Endothelial cell of umbilical vein (primary cell): ENCODE measurements around the gene PCDH15. TPM values are rescaled to one million over a fixed set of nuclear protein-coding genes. Genes with fewer than 3 reads are reported as not detected.

Experiments
- BruUV-seq: library from RNA; stranded (reverse); fragments of 400-500 nt; replicated peaks from 2 replicates; lab custom pipeline; 2021; lab: Mats Ljungman, UMichigan
- CTCF ChIA-PET: fragments of 300-600, 350-600 bp; sonication (Branson Sonifier 250); formaldehyde crosslinking; loops from one replicate; lab custom pipeline; 2021; ENCODE audit warnings: antibody characterized with exemption, inconsistent platforms; lab: Charles Lee
- POLR2A ChIA-PET: fragments of 300-600, 350-600 bp; sonication (Branson Sonifier 250); formaldehyde crosslinking; loops from one replicate; lab custom pipeline; 2021; ENCODE audit warnings: antibody characterized with exemption, inconsistent platforms; lab: Charles Lee
- DNase-seq: peaks from one replicate; pipeline ENCODE4 v3.0.0-alpha.2; 2011; ENCODE audit warnings: low read depth, low spot score
- FAIRE-seq: peaks from 2 replicates; lab custom pipeline; 2011; peaks lifted over from hg19 to GRCh38; lab: Jason Lieb, UNC
- H2AFZ ChIP-seq: 2 replicates; pipeline ENCODE4 v1.6.0; 2012; ENCODE audit warnings: low read depth, low read length, control low read depth, inconsistent platforms
- H3K27ac ChIP-seq: 2 replicates; pipeline ENCODE4 v1.5.1; 2011; ENCODE audit warnings: low read depth, mild to moderate bottlenecking, control low read depth, low read length, moderate library complexity; ENCODE audit not compliant: insufficient read depth
- H3K27me3 ChIP-seq, 2 experiments: 2 replicates each; pipeline versions ENCODE4 v1.6.0 to v1.6.1; 2011; ENCODE audit warnings: low read length in 2 of 2, mixed read lengths in 1 of 2; ENCODE audit not compliant: control insufficient read depth in 2 of 2, insufficient read depth in 2 of 2
- H3K36me3 ChIP-seq, 2 experiments: 2 replicates in 1 of 2; 3 replicates in 1 of 2; pipeline ENCODE4 v1.5.1; 2011; ENCODE audit warnings: low read length in 2 of 2, mild to moderate bottlenecking in 1 of 2, moderate library complexity in 1 of 2; ENCODE audit not compliant: control insufficient read depth in 2 of 2, insufficient read depth in 2 of 2; ENCODE audit errors: extremely low read depth in 1 of 2
- H3K4me1 ChIP-seq: 3 replicates; pipeline ENCODE4 v1.5.1; 2011; ENCODE audit warnings: mild to moderate bottlenecking, low read length; ENCODE audit not compliant: control insufficient read depth, insufficient read depth; ENCODE audit errors: extremely low read depth
- H3K4me2 ChIP-seq: 2 replicates; pipeline ENCODE4 v1.6.1; 2011; ENCODE audit warnings: low read length, control low read depth, mixed read lengths; ENCODE audit not compliant: insufficient read depth
- H3K4me3 ChIP-seq, 3 experiments: fragments of 200-600 bp in 1 of 3; sonication (generic), shearing (Covaris generic) in 1 of 3; replicated peaks in 1 of 3; 2 replicates each; pipeline ENCODE4 v1.5.1; 2011 to 2016; ENCODE audit warnings: control low read depth in 3 of 3, low read length in 3 of 3, mild to moderate bottlenecking in 2 of 3, inconsistent platforms in 1 of 3, low read depth in 1 of 3, moderate library complexity in 1 of 3; ENCODE audit not compliant: insufficient read depth in 1 of 3
- H3K79me2 ChIP-seq: 2 replicates; pipeline ENCODE4 v1.6.0; 2012; ENCODE audit warnings: low read length, inconsistent platforms; ENCODE audit not compliant: control insufficient read depth, insufficient read depth
- H3K9ac ChIP-seq: replicated peaks from 2 replicates; pipeline ENCODE3; 2011; ENCODE audit warnings: low read length, control low read depth; ENCODE audit not compliant: insufficient read depth; ENCODE audit errors: extremely low read depth
- H3K9me1 ChIP-seq: replicated peaks from 3 replicates; pipeline ENCODE4 v1.6.0; 2011; ENCODE audit warnings: mild to moderate bottlenecking, low read length; ENCODE audit not compliant: control insufficient read depth, insufficient read depth; ENCODE audit errors: extremely low read depth
- H3K9me3 ChIP-seq: replicated peaks from 2 replicates; pipeline ENCODE4 v1.5.1; 2012; ENCODE audit warnings: low read length, inconsistent platforms; ENCODE audit not compliant: control insufficient read depth, insufficient read depth
- H4K20me1 ChIP-seq: replicated peaks from 2 replicates; pipeline ENCODE3; 2011; ENCODE audit warnings: mild to moderate bottlenecking, low read length; ENCODE audit not compliant: control insufficient read depth, insufficient read depth; ENCODE audit errors: extremely low read depth
- EZH2 ChIP-seq: IDR thresholded peaks from 2 replicates; pipeline ENCODE4 v1.6.1; 2012; ENCODE audit warnings: borderline replicate concordance, low read depth, mild to moderate bottlenecking, moderate library complexity, low read length, inconsistent platforms; ENCODE audit not compliant: severe bottlenecking
- FOS ChIP-seq: IDR thresholded peaks from 2 replicates; pipeline ENCODE4 v1.6.1; 2011; ENCODE audit warnings: mild to moderate bottlenecking, low read length, moderate library complexity, borderline replicate concordance; ENCODE audit not compliant: insufficient read depth
- GATA2 ChIP-seq: IDR thresholded peaks from 2 replicates; pipeline ENCODE4 v1.7.0; 2011; ENCODE audit warnings: low read depth, mild to moderate bottlenecking, moderate library complexity, mixed read lengths, low read length; ENCODE audit not compliant: insufficient read length, insufficient read depth
- JUN ChIP-seq: IDR thresholded peaks from 2 replicates; pipeline ENCODE4 v1.6.1; 2011; ENCODE audit warnings: borderline replicate concordance, low read depth; ENCODE audit not compliant: insufficient read length, insufficient read depth
- MYC ChIP-seq: IDR thresholded peaks from one replicate; pipeline ENCODE4 v1.6.1; 2011; ENCODE audit warnings: mild to moderate bottlenecking, low read depth, low read length
- POLR2A ChIP-seq: IDR thresholded peaks from 2 replicates; pipeline ENCODE4 v1.6.1; 2012; ENCODE audit warnings: low read depth, mild to moderate bottlenecking, control low read depth, low read length
- POLR2AphosphoS5 ChIP-seq: IDR thresholded peaks from 2 replicates; pipeline ENCODE4 v1.6.1; 2012; ENCODE audit warnings: low read depth, mild to moderate bottlenecking, control low read depth, low read length, moderate library complexity; ENCODE audit not compliant: insufficient read depth
- dilution Hi-C: fragments of 300-500 bp; cut with MboI; formaldehyde crosslinking; loops from one replicate; pipeline ENCODE4 v1.15.0; 2019; ENCODE audit warnings: low sequenced_read_pairs; ENCODE audit not compliant: extremely low pct_ligation_motif_present
- intact Hi-C: fragments of 100-400 bp; cut with micrococcal nuclease; formaldehyde crosslinking; loops from one replicate; pipeline ENCODE4 v1.10.0; 2022
- polyA plus RNA-seq, 4 experiments: library from polyadenylated mRNA; depleted of rRNA in 3 of 4; stranded (reverse) in 3 of 4; unstranded in 1 of 4; fragments of >200 nt; gene quantifications; 2 replicates each; pipeline versions ENCODE4 v1.2.1 to v1.2.3, GENCODE V29; 2011 to 2012; ENCODE audit warnings: missing spikeins in 1 of 4
- total RNA-seq: library from RNA; stranded (reverse); gene quantifications from 2 replicates; pipeline ENCODE4 v1.2.3, GENCODE V29; 2021
- TF ChIP-seq, protein P1 (sequence below): IDR thresholded peaks from 2 replicates; pipeline ENCODE4 v1.6.1; 2011; ENCODE audit not compliant: insufficient read depth, insufficient read length
- TF ChIP-seq, protein P2 (sequence below), 2 donors: IDR thresholded peaks; 1 replicate in 1 of 2; 2 replicates in 1 of 2; pipeline ENCODE4 v1.5.1; 2011; ENCODE audit warnings: low read length in 2 of 2, mild to moderate bottlenecking in 2 of 2, moderate library complexity in 2 of 2, control low read depth in 1 of 2, inconsistent platforms in 1 of 2, low read depth in 1 of 2; ENCODE audit not compliant: insufficient read depth in 1 of 2; ENCODE audit errors: extremely low read depth in 1 of 2

Gene PCDH15
- total and polyA plus RNA-seq, 2 donors (not counting 3 experiments of a cell fraction or from before 2014, with no cell fraction given), result 0.04 TPM; not detected in 1

DNA sequence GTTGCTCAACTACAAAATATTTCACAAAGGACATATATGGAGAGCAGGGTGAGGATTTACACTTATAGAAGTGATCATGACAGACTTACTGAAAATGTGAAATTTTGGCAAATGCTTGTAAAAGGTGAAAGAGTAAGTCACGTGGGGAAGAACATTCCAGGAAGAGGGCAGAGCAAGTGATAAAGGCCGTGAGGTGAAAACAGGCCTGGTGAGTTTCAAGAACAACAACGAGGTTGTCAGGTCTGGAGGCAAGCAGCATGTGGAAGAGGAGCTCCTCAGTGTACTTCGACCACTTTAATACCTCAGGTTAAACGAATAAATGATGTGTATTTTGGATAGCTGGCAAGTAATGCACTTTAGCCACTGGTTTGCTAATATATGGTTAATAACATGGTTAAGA lies 706.7 kb downstream of the PCDH15 start:
- BruUV-seq, result no TSS peak
- H3K27ac ChIP-seq, result no peak overlapping the region

More for the DNA sequence above, 706.7 kb downstream of the PCDH15 start:
- Histone ChIP-seq H3K36me3 (no peaks in the 10 kb centered on the region), H3K27me3 (no peaks in the 10 kb centered on the region), H3K4me3 (no peak overlapping the region), H3K9me3 (no peaks in the 10 kb centered on the region), H3K9ac (no peak overlapping the region), H2AFZ (no peak overlapping the region), H3K4me2 (no peak overlapping the region), H3K4me1 (no peaks in the 10 kb centered on the region), H3K9me1 (no peaks in the 10 kb centered on the region), H3K79me2 (no peaks in the 10 kb centered on the region), H4K20me1 (no peaks in the 10 kb centered on the region)
- intact Hi-C loops (no loop called here), dilution Hi-C loops (no loop called here)
- ChIA-PET POLR2A (no interaction called here), CTCF (no interaction called here)
- TF ChIP-seq JUN (no peak), MYC (no peak), POLR2AphosphoS5 (no peak), EZH2 (no peak), POLR2A (no peak), GATA2 (no peak), FOS (no peak)
- TF ChIP-seq, protein P1, sequence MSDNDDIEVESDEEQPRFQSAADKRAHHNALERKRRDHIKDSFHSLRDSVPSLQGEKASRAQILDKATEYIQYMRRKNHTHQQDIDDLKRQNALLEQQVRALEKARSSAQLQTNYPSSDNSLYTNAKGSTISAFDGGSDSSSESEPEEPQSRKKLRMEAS, result no peak
- TF ChIP-seq, protein P2, sequence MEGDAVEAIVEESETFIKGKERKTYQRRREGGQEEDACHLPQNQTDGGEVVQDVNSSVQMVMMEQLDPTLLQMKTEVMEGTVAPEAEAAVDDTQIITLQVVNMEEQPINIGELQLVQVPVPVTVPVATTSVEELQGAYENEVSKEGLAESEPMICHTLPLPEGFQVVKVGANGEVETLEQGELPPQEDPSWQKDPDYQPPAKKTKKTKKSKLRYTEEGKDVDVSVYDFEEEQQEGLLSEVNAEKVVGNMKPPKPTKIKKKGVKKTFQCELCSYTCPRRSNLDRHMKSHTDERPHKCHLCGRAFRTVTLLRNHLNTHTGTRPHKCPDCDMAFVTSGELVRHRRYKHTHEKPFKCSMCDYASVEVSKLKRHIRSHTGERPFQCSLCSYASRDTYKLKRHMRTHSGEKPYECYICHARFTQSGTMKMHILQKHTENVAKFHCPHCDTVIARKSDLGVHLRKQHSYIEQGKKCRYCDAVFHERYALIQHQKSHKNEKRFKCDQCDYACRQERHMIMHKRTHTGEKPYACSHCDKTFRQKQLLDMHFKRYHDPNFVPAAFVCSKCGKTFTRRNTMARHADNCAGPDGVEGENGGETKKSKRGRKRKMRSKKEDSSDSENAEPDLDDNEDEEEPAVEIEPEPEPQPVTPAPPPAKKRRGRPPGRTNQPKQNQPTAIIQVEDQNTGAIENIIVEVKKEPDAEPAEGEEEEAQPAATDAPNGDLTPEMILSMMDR (IDR thresholded peaks at IDR 0.05; ENCODE audit: extremely low read depth in 1 of 2, insufficient read depth in 1 of 2, low read depth in 1 of 2, low read length in 2 of 2), result no peak
- FAIRE-seq, result no peak
- no peak for DNase-seq
